K562 (cell line): ENCODE results near the gene TSPAN13. TPM values are rescaled to one million over a fixed set of nuclear protein-coding genes. Genes with fewer than 3 reads are reported as not detected.

Source experiments
- ATAC-seq: fragments of 200-7000 bp; cut with Tn5 transposase; 3 replicates; pipeline ENCODE4 v1.9.1; 2020; ENCODE audit warnings: moderate library complexity
- BruUV-seq: library from RNA; stranded (reverse); fragments of 400-500 nt; replicated peaks from 2 replicates; lab custom pipeline; 2021; lab: Mats Ljungman, UMichigan
- CTCF ChIA-PET: fragments of 300-600 bp; formaldehyde crosslinking; extraction: SDS; loops from one replicate; lab custom pipeline; 2021; ENCODE audit warnings: low intra/inter-chr PET ratio; lab: Yijun Ruan, JAX
- POLR2A ChIA-PET: fragments of 300-600, 350-650 bp; sonication (Branson Sonifier 250); formaldehyde crosslinking; extraction: SDS; loops from one replicate; lab custom pipeline; 2021; ENCODE audit warnings: antibody characterized with exemption, inconsistent platforms; lab: Yijun Ruan, JAX
- DNase-seq, 4 experiments: peaks; one replicate each; pipeline versions ENCODE4 v3.0.0 to v3.0.0-alpha.2; 2011 to 2018; ENCODE audit warnings: low spot score in 3 of 4, mixed read lengths in 3 of 4; ENCODE audit errors: extremely low read depth in 1 of 4
- FAIRE-seq: peaks from 2 replicates; lab custom pipeline; 2011; peaks lifted over from hg19 to GRCh38; lab: Jason Lieb, UNC
- H2AFZ ChIP-seq: 2 replicates; pipeline ENCODE4 v1.6.0; 2011; ENCODE audit warnings: low read depth, low read length, control low read depth, inconsistent platforms
- H3K27ac ChIP-seq: fragments of 200-600 bp; 3 replicates; pipeline ENCODE4 v1.8.0; 2011; ENCODE audit warnings: low read depth, mild to moderate bottlenecking, control low read depth, inconsistent platforms, low read length, moderate library complexity, mixed read lengths; ENCODE audit errors: extremely low read depth
- H3K27me3 ChIP-seq, 2 experiments: fragments of 300-600 bp in 1 of 2; 2 replicates in 1 of 2; 3 replicates in 1 of 2; pipeline versions ENCODE4 v1.6.0 to v1.8.0; 2011; ENCODE audit warnings: inconsistent platforms in 2 of 2, low read length in 2 of 2, mild to moderate bottlenecking in 1 of 2, mixed read lengths in 1 of 2, moderate library complexity in 1 of 2; ENCODE audit not compliant: control insufficient read depth in 2 of 2, insufficient read depth in 2 of 2
- H3K36me3 ChIP-seq: fragments of 300-600 bp; 3 replicates; pipeline ENCODE4 v1.8.0; 2011; ENCODE audit warnings: mild to moderate bottlenecking, low read length, inconsistent platforms; ENCODE audit not compliant: control insufficient read depth, insufficient read depth
- H3K4me1 ChIP-seq, 2 experiments: fragments of 200-600 bp in 1 of 2; replicated peaks in 1 of 2; 2 replicates in 1 of 2; 3 replicates in 1 of 2; pipeline versions ENCODE4 v1.5.1 to v1.8.0; 2011; ENCODE audit warnings: inconsistent platforms in 2 of 2, low read length in 2 of 2, mild to moderate bottlenecking in 1 of 2, mixed read lengths in 1 of 2, moderate library complexity in 1 of 2; ENCODE audit not compliant: control insufficient read depth in 2 of 2, insufficient read depth in 2 of 2
- H3K4me2 ChIP-seq: 2 replicates; pipeline ENCODE4 v1.6.1; 2011; ENCODE audit warnings: low read length, control low read depth, inconsistent platforms, mixed read lengths; ENCODE audit not compliant: insufficient read depth
- H3K4me3 ChIP-seq: fragments of 200-600 bp; sonication (generic), shearing (Covaris generic); 2 replicates; pipeline ENCODE4 v1.5.1; 2016; ENCODE audit warnings: control low read depth, inconsistent platforms
- H3K79me2 ChIP-seq: fragments of 200-600 bp; 3 replicates; pipeline ENCODE4 v1.8.0; 2011; ENCODE audit warnings: low read length, inconsistent platforms; ENCODE audit not compliant: control insufficient read depth, insufficient read depth
- H3K9ac ChIP-seq, 2 experiments: 2 replicates each; pipeline versions ENCODE4 v1.6.0 to v1.6.1; 2011; ENCODE audit warnings: low read depth in 2 of 2, low read length in 2 of 2, control low read depth in 1 of 2, inconsistent platforms in 1 of 2, mild to moderate bottlenecking in 1 of 2, mixed read lengths in 1 of 2; ENCODE audit not compliant: insufficient read depth in 1 of 2
- H3K9me1 ChIP-seq: one replicate; pipeline ENCODE4 v1.6.0; 2011; ENCODE audit warnings: inconsistent platforms, mild to moderate bottlenecking, low read length, moderate library complexity; ENCODE audit not compliant: control insufficient read depth, insufficient read depth
- H3K9me3 ChIP-seq: replicated peaks from 2 replicates; pipeline ENCODE4 v1.5.1; 2011; ENCODE audit warnings: low read depth, low read length, inconsistent platforms; ENCODE audit not compliant: control insufficient read depth, insufficient read depth
- H4K20me1 ChIP-seq: replicated peaks from 2 replicates; pipeline ENCODE4 v1.6.1; 2011; ENCODE audit warnings: low read length, inconsistent platforms, mixed read lengths; ENCODE audit not compliant: control insufficient read depth, insufficient read depth
- ADNP ChIP-seq: fragments of 200-800 bp; sonication (Bioruptor generic); IDR thresholded peaks from 2 replicates; pipeline ENCODE4 v1.6.1; 2016; ENCODE audit warnings: missing genetic modification characterization, missing compliant biosample characterization
- ATF3 ChIP-seq, 2 experiments: fragments of 450-650 bp in 1 of 2; sonication (generic) in 1 of 2; formaldehyde crosslinking in 1 of 2; IDR thresholded peaks in 1 of 2; conservative IDR thresholded peaks in 1 of 2; 2 replicates each; pipeline versions ENCODE4 v1.6.1 to v1.8.1; 2016 to 2023; ENCODE audit warnings: mild to moderate bottlenecking in 2 of 2, moderate library complexity in 2 of 2, inconsistent platforms in 1 of 2, missing genetic modification reagents in 1 of 2
- HMBOX1 ChIP-seq: sonication (generic); IDR thresholded peaks from 2 replicates; pipeline ENCODE4 v1.6.1; 2016
- NFE2 ChIP-seq: IDR thresholded peaks from 2 replicates; pipeline ENCODE4 v1.6.1; 2014; ENCODE audit warnings: antibody characterized with exemption, low read depth
- NR0B1 ChIP-seq: fragments of 450-650 bp; IDR thresholded peaks from one replicate; pipeline ENCODE4 v1.6.1; 2018; ENCODE audit warnings: mild to moderate bottlenecking, moderate library complexity; ENCODE audit not compliant: partially characterized antibody
- PKNOX1 ChIP-seq: fragments of 450-650 bp; IDR thresholded peaks from 2 replicates; pipeline ENCODE4 v1.6.1; 2016
- RFX7 ChIP-seq: fragments of 250-450 bp; sonication (Bioruptor Pico); IDR thresholded peaks from 2 replicates; pipeline ENCODE4 v1.5.1; 2021; ENCODE audit warnings: mild to moderate bottlenecking
- ZNF316 ChIP-seq: fragments of 450-650 bp; IDR thresholded peaks from 2 replicates; pipeline ENCODE4 v1.6.1; 2016
- WGBS: fragments of 100-300 bp; shearing (Covaris generic); methylation state at CpG from one replicate; pipeline ENCODE4 v1.1.6; 2016; ENCODE audit warnings: low coverage, mixed read lengths; ENCODE audit not compliant: insufficient coverage; ENCODE audit errors: missing lambda C conversion rate; 5-methylcytosine and 5-hydroxymethylcytosine counted together
- in situ Hi-C: fragments of 300-500 bp; cut with MboI; formaldehyde crosslinking; loops from 4 replicates; pipeline ENCODE4 v1.15.0; 2018; ENCODE audit warnings: inconsistent platforms, mixed read lengths
- intact Hi-C: fragments of 100-400 bp; cut with micrococcal nuclease; formaldehyde crosslinking; loops from 2 replicates; pipeline ENCODE4 v1.14.2; 2022
- polyA plus RNA-seq, 8 experiments: library from polyadenylated mRNA; depleted of rRNA in 4 of 8; stranded (reverse) in 5 of 8; unstranded in 3 of 8; fragments of >200 nt; fragmentation: Nextera tagmentation in 2 of 8; fragmentation: Illumina TruSeq in 1 of 8; extraction: Ambion mirVana in 2 of 8; extraction: Trizol in 1 of 8; gene quantifications; 2 replicates each; pipeline versions ENCODE4 v1.2.1 to v1.2.3, GENCODE V29; 2011 to 2014; ENCODE audit warnings: inconsistent platforms in 1 of 8, missing spikeins in 1 of 8
- total RNA-seq, 7 experiments: library from RNA; depleted of rRNA in 6 of 7; stranded (reverse); fragments of >200 nt in 6 of 7; fragmentation: Illumina TruSeq in 2 of 7; extraction: Trizol in 2 of 7; gene quantifications; 2 replicates each; pipeline versions ENCODE4 v1.2.1 to v1.2.3, GENCODE V29; 2011 to 2021; ENCODE audit warnings: low replicate concordance in 1 of 7

The TSPAN13 gene
- total and polyA plus RNA-seq, 9 of the 15 experiments (the other 6 are each of a cell fraction or from before 2014, with no cell fraction given) = 7.8 to 46.3 (median 20.0) TPM

GRCh38 chr7:16727736-16728135 lies 25.8 kb upstream of the TSPAN13 start:
- no peak for FAIRE-seq
- Histone ChIP-seq H3K9me1 (no peaks in the 10 kb centered on the region), H3K36me3 (no peaks in the 10 kb centered on the region), H4K20me1 (no peaks in the 10 kb centered on the region), H3K79me2 (no peaks in the 10 kb centered on the region), H3K27me3 (no peaks in the 10 kb centered on the region), H2AFZ (no peak overlapping the region), H3K9me3 (no peaks in the 10 kb centered on the region), H3K9ac (no peak overlapping the region), H3K4me1 (no peaks in the 10 kb centered on the region; a peak in 2 of 5 replicates), H3K27ac (no peak overlapping the region), H3K4me3 (no peak overlapping the region), H3K4me2 (no peak overlapping the region)
- POLR2A ChIA-PET = interaction anchor here (1.4 kb wide), 1 partner anchor 10 kb away, joined by 3 read pairs; no protein-coding TSS in a partner anchor
- CTCF ChIA-PET = no interaction called here
- TF ChIP-seq NR0B1 = no peak
- TF ChIP-seq PKNOX1 = 0 out of 2 replicates have a peak, but pooled peaks have one; percentile 41
- TF ChIP-seq ADNP = no peak
- no peak for TF ChIP-seq ZNF316
- TF ChIP-seq ATF3 (IDR thresholded peaks at IDR 0.05) = peak; percentile 48
- TF ChIP-seq ATF3 (CRISPR knock-in tag; conservative IDR thresholded peaks at IDR 0.05) = no peak
- peak; percentile 37; the same call in 1 of the 2 replicates for TF ChIP-seq NFE2
- no peak for TF ChIP-seq RFX7
- no peak for TF ChIP-seq HMBOX1
- BruUV-seq = no TSS peak
- no peak for DNase-seq
- ATAC-seq = peak; percentile 34; the same call in 2 of the 3 replicates
- WGBS = 55% methylated on average over 4 of the region's 4 CpGs
- in situ Hi-C loops = no loop called here
- intact Hi-C loops = no loop called here
